NB4 (cell line): ENCODE measurements around the gene JAZF1.

Source experiments
- DNase-seq: peaks from one replicate; pipeline ENCODE4 v3.0.0; 2010; ENCODE audit warnings: low read depth
- H3K4me3 ChIP-seq: one replicate; pipeline ENCODE4 v1.5.1; 2011; ENCODE audit warnings: mild to moderate bottlenecking, low read depth, low read length, moderate library complexity
- MYC ChIP-seq: IDR thresholded peaks from 2 replicates; pipeline ENCODE4 v1.6.1; 2011; ENCODE audit warnings: low read depth, low read length
- POLR2A ChIP-seq: IDR thresholded peaks from 2 replicates; pipeline ENCODE4 v1.6.1; 2011; ENCODE audit warnings: mild to moderate bottlenecking; ENCODE audit not compliant: insufficient read length; ENCODE audit errors: extremely low read depth
- TF ChIP-seq, protein P1 (sequence below): IDR thresholded peaks from 2 replicates; pipeline ENCODE4 v1.6.1; 2011; ENCODE audit warnings: low read depth, low read length
- TF ChIP-seq, protein P2 (sequence below): IDR thresholded peaks from one replicate; pipeline ENCODE4 v1.5.1; 2012; ENCODE audit warnings: low read depth, low read length

The JAZF1 gene

DNA sequence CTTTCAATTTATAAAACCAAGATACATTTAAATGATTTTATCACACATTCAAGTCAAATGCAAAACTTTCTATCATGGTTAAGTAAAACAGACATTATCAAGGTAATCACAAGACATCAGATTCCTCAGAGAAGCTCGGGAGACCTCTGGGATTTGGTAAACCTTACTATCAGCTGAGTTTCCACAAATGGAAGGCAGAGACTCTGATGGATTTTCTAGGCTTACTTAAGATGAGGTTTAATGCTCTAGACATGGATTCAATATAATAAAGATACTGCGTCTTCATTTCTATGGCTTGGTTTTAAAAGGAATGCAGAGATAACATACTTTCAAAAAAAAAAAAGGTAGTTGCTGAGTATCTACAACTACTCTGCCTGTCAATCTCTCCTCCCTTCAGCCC, 171.7 kb downstream of the JAZF1 start:
- no peak for DNase-seq
- no peak for TF ChIP-seq POLR2A
- TF ChIP-seq MYC, result no peak
- TF ChIP-seq, protein P1, sequence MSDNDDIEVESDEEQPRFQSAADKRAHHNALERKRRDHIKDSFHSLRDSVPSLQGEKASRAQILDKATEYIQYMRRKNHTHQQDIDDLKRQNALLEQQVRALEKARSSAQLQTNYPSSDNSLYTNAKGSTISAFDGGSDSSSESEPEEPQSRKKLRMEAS, result no peak
- TF ChIP-seq, protein P2, sequence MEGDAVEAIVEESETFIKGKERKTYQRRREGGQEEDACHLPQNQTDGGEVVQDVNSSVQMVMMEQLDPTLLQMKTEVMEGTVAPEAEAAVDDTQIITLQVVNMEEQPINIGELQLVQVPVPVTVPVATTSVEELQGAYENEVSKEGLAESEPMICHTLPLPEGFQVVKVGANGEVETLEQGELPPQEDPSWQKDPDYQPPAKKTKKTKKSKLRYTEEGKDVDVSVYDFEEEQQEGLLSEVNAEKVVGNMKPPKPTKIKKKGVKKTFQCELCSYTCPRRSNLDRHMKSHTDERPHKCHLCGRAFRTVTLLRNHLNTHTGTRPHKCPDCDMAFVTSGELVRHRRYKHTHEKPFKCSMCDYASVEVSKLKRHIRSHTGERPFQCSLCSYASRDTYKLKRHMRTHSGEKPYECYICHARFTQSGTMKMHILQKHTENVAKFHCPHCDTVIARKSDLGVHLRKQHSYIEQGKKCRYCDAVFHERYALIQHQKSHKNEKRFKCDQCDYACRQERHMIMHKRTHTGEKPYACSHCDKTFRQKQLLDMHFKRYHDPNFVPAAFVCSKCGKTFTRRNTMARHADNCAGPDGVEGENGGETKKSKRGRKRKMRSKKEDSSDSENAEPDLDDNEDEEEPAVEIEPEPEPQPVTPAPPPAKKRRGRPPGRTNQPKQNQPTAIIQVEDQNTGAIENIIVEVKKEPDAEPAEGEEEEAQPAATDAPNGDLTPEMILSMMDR, result no peak
- H3K4me3 ChIP-seq, result no peak overlapping the region

DNA sequence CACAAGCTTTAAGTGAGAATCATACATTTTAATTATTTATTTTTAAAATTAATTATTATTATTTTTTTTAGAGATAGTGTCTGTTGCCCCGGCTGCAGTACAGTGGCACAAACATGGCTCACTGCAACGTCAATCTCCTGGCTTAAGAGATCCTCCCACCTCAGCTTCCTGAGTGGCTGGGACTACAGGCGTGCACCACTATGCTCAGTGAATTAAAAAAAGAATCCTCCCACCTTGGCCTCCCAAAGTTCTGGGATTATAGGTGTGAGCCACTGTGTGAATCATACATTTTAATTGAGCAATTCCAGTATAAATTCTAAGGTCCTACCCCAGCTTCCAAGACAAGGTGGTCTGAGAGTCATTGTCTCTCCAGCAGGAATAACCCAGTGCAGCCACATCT, 172.4 kb downstream of the JAZF1 start:
- DNase-seq, result no peak
- TF ChIP-seq POLR2A (no peak), MYC (no peak)
- TF ChIP-seq, protein P1, result no peak
- TF ChIP-seq, protein P2, result no peak
- H3K4me3 ChIP-seq, result no peak overlapping the region

DNA sequence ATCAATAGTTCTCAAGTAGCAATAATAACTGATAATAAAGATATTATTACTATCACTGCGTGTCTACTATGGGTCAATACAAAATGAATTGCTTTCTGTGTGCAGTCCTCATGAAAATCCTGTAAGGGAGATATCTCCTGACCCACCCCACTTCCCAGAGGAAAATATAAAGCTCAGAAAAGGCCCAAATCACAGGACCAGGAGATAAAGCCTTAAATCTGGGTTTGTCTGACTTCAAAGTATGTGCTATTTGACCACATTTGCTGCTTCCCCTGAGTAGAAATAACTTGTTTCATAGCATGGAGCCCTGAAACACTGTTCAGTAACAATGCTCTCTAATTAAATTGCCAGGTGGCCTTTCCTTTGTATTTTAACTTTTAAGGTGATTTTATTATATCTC, 174.1 kb downstream of the JAZF1 start:
- TF ChIP-seq POLR2A (no peak), MYC (no peak)
- TF ChIP-seq, protein P2, result no peak
- TF ChIP-seq, protein P1, result no peak
- H3K4me3 ChIP-seq, result no peak overlapping the region
- no peak for DNase-seq

DNA sequence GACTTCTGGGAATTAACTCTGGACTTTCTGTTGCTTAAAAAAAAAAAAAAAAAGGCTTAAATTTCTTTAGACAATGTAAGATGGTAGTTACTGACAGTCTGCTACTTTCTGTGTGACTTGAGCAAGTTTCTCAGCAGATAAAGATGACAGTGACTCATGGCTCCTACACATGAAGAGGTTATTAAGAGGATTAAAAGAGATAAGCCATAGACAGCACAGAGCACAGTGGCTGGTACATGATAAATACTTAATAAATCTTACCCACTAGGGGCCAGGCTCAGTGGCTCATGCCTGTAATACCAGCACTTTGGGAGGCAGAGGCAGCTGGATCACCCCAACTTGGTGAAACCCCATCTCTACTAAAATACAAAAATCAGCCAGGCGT, 174.8 kb downstream of the JAZF1 start:
- no peak overlapping the region for H3K4me3 ChIP-seq
- DNase-seq, result no peak
- TF ChIP-seq POLR2A, result no peak
- TF ChIP-seq, protein P1, result no peak

DNA sequence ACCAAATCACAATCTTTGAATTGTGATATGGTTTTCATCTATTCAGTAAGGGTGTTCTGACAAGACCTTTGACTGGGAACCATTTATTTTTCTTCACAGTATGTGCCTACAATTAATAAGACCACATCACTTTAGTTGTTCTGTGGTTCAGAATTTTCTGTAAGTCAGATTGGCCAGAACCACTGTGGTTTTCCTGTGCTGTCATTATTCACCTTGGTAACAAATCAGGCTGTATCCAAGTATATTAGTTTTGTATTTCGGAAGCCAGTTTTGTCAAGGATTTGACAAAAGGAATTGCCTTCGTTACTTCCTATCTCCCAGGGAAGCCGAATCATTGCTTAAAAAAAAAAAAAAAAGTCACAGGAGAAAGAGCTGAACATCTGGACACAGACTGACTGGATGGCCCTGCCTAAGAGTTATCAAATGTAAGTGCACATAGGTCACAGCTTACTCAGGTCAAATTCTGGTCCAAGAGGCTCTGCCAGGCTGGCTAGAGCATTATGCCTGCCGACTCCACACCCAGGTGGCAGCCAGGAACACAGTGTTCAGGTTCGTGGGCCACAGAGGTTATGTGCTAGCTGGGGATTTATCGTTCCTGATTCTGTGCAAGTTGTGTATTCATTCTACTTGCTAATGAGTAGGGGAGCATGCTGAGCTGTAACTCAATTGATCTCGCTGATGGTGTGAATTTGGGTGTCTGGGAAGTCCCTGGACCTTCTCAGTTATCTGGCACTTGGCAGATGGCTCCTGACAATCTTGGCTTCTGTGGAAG, 175.3 kb downstream of the JAZF1 start:
- no peak for DNase-seq
- TF ChIP-seq, protein P2, result no peak
- TF ChIP-seq MYC (no peak), POLR2A (no peak)
- TF ChIP-seq, protein P1, result no peak
- H3K4me3 ChIP-seq, result no peak overlapping the region

DNA sequence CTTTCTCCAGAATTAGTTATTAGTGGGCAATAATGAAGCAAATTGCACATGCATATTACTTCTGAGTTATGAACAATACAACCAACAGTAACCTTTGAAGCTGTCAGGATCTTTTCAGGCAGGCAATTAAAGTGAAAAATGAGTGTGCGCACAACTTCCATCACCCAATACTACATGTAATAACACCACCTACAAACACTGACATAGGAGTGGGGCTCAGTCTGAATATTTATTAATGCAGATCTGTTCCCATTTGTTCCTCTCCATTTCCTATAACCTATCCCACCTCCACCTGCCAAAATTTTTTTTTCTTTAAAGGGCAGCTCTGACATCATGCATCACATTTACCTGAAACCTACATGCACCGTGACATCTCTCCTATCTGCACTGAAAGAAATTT, 177.2 kb downstream of the JAZF1 start:
- no peak for TF ChIP-seq MYC
- TF ChIP-seq, protein P1, result no peak
- TF ChIP-seq, protein P2, result no peak
- no peak for TF ChIP-seq POLR2A
- no peak overlapping the region for H3K4me3 ChIP-seq
- DNase-seq, result no peak
